ENCODE results near the gene NET1.

- no peak for TF ChIP-seq CTCF (IDR thresholded peaks at IDR 0.05)
- TF ChIP-seq POLR2A (IDR thresholded peaks at IDR 0.05): no peak
These were observed 46.4 kb upstream of the NET1 start for GRCh38 chr10:5365928-5366327.

All from transverse colon (tissue), 3 donors.